T-cell (primary cell): ENCODE measurements around the gene COPZ1. TPM values are rescaled to one million over a fixed set of nuclear protein-coding genes. Genes with fewer than 3 reads are reported as not detected.

Experiments
- ATAC-seq, 4 experiments: fragments of 200-7000 bp in 3 of 4; fragments of 150-1000 bp in 1 of 4; cut with Tn5 transposase; replicated peaks in 1 of 4; 1 replicate in 3 of 4; 2 replicates in 1 of 4; pipeline ENCODE4 v1.10.0; 2021; ENCODE audit warnings: moderate library complexity in 3 of 4, mild to moderate bottlenecking in 2 of 4, moderate number of reproducible peaks in 1 of 4
- CTCF ChIA-PET, 2 donors: fragments of 300-600 bp; sonication (Branson Sonifier 250); formaldehyde crosslinking; loops; one replicate each; lab custom pipeline; 2022; ENCODE audit warnings: antibody characterized with exemption in 2 of 2; lab: Charles Lee
- POLR2A ChIA-PET, 2 donors: fragments of 300-600 bp; sonication (Branson Sonifier 250); formaldehyde crosslinking; loops; one replicate each; lab custom pipeline; 2022; ENCODE audit warnings: antibody characterized with exemption in 2 of 2; lab: Charles Lee
- DNase-seq, 35 experiments: peaks; one replicate each; pipeline versions ENCODE4 v3.0.0 to v3.0.0-alpha.2; 2013 to 2023
- H3K27ac ChIP-seq: one replicate; pipeline ENCODE4 v1.5.1; 2013; ENCODE audit warnings: low read length
- H3K27me3 ChIP-seq, 2 experiments: replicated peaks in 1 of 2; 1 replicate in 1 of 2; 2 replicates in 1 of 2; pipeline versions ENCODE4 v1.6.1 to v1.7.0; 2013; ENCODE audit warnings: low read length in 1 of 2, mixed read lengths in 1 of 2; ENCODE audit not compliant: control insufficient read depth in 2 of 2, insufficient read depth in 2 of 2; ENCODE audit errors: extremely low read depth in 1 of 2
- H3K36me3 ChIP-seq, 2 donors: 1 replicate in 1 of 2; 2 replicates in 1 of 2; pipeline versions ENCODE4 v1.6.1 to v1.7.0; 2013; ENCODE audit warnings: low read length in 1 of 2; ENCODE audit not compliant: control insufficient read depth in 2 of 2, insufficient read depth in 1 of 2; ENCODE audit errors: extremely low read depth in 1 of 2
- H3K4me1 ChIP-seq, 2 experiments: 1 replicate in 1 of 2; 2 replicates in 1 of 2; pipeline versions ENCODE4 v1.6.1 to v1.7.0; 2013; ENCODE audit warnings: low read length in 2 of 2, mixed read lengths in 1 of 2; ENCODE audit not compliant: insufficient read depth in 2 of 2, control insufficient read depth in 1 of 2; ENCODE audit errors: extremely low read depth in 1 of 2
- H3K4me3 ChIP-seq, 2 donors: 1 replicate in 1 of 2; 2 replicates in 1 of 2; pipeline versions ENCODE4 v1.5.1 to v1.7.0; 2013; ENCODE audit warnings: mild to moderate bottlenecking in 2 of 2, low read length in 1 of 2, moderate library complexity in 1 of 2; ENCODE audit not compliant: control insufficient read depth in 1 of 2; ENCODE audit errors: extremely low read depth in 1 of 2
- H3K9me3 ChIP-seq: 2 replicates; pipeline ENCODE4 v1.7.0; 2013
- H3K27ac Mint-ChIP-seq, 2 donors: one replicate each; pipeline ENCODE4 v1.8.0; 2020 to 2021; ENCODE audit warnings: mild to moderate bottlenecking in 2 of 2, mixed read lengths in 2 of 2
- H3K27me3 Mint-ChIP-seq, 2 donors: one replicate each; pipeline ENCODE4 v1.8.0; 2021 to 2022; ENCODE audit warnings: mixed read lengths in 2 of 2
- H3K36me3 Mint-ChIP-seq: one replicate; pipeline ENCODE4 v1.8.0; 2021; ENCODE audit warnings: mixed read lengths
- H3K4me1 Mint-ChIP-seq, 3 donors: one replicate each; pipeline ENCODE4 v1.8.0; 2020 to 2022; ENCODE audit warnings: mixed read lengths in 3 of 3, mild to moderate bottlenecking in 1 of 3
- H3K4me3 Mint-ChIP-seq, 3 donors: one replicate each; pipeline ENCODE4 v1.8.0; 2020 to 2022; ENCODE audit warnings: mild to moderate bottlenecking in 3 of 3, mixed read lengths in 3 of 3, moderate library complexity in 3 of 3
- H3K9me3 Mint-ChIP-seq, 3 donors: one replicate each; pipeline ENCODE4 v1.8.0; 2020 to 2022; ENCODE audit warnings: mixed read lengths in 3 of 3
- WGBS: methylation state at CpG from one replicate; pipeline ENCODE4 v1.1.5; 2013; ENCODE audit warnings: missing lambda C conversion rate; ENCODE audit not compliant: insufficient coverage; 5-methylcytosine and 5-hydroxymethylcytosine counted together
- total RNA-seq, 35 experiments: library from RNA in 6 of 35; stranded (reverse) in 6 of 35; fragments of 120-200 nt in 1 of 35; gene quantifications; one replicate each; pipeline versions ENCODE4 v1.2.1 to v1.2.4 and lab custom pipeline; 2013 to 2026

COPZ1 gene
- total RNA-seq, 5 donors from 2014 or later (not counting 1 experiment from before 2014, with no cell fraction given) = 60.4 to 81.3 (median 74.8) TPM

DNA sequence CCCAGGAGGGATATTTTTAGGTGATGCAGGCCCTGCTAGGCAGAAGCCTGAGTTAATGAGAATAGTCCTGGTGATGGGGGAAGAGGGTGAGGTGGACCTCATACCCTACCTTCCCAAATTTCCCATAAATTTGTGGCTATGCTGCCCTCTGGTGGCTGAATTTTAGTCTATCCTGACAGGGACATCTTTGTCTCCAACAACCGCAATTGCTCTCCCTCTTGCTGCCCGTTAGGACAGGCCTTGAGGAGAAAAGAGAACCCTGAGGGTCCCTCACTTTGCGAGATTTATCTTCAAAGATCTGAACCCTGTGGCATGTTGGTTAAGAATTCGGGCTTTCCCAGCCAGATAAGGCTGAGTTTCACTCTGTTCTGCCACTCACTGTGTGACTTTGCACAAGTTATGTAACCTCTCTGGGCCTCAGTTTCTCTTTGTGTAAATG, 69.4 kb downstream of the COPZ1 start:
- peaks cover 20 to 36% (median 25%) of the 10 kb centered on the region in 3 donors for H3K4me1 Mint-ChIP-seq
- H3K27ac Mint-ChIP-seq = peak overlapping the region; percentile 36 to 39
- H3K36me3 Mint-ChIP-seq = peaks cover 51% of the 10 kb centered on the region
- no peak overlapping the region for H3K4me3 ChIP-seq
- DNase-seq (peak in 4 of 35 experiments; percentile 35 to 65 (median 38)), ATAC-seq (no peak)
- CTCF ChIA-PET = interaction anchor here (1.0 to 1.3 kb wide), 3 partner anchors 38 to 44 kb away, joined by 3 to 5 read pairs (median 3); no protein-coding TSS in a partner anchor
- no peaks in the 10 kb centered on the region for H3K27me3 Mint-ChIP-seq
- POLR2A ChIA-PET = no interaction called here
- H3K4me1 ChIP-seq = peaks cover 6 to 34% of the 10 kb centered on the region in 2 experiments
- 40% methylated on average over 3 of the region's 4 CpGs for WGBS
- peaks cover 3 to 48% of the 10 kb centered on the region in 2 donors for H3K36me3 ChIP-seq
- no peaks in the 10 kb centered on the region for H3K9me3 ChIP-seq
- no peak overlapping the region for H3K27ac ChIP-seq
- H3K4me3 Mint-ChIP-seq = peak overlapping the region in 1 of 3 donors; percentile 28
- no peaks in the 10 kb centered on the region for H3K27me3 ChIP-seq
- H3K9me3 Mint-ChIP-seq = no peaks in the 10 kb centered on the region

DNA sequence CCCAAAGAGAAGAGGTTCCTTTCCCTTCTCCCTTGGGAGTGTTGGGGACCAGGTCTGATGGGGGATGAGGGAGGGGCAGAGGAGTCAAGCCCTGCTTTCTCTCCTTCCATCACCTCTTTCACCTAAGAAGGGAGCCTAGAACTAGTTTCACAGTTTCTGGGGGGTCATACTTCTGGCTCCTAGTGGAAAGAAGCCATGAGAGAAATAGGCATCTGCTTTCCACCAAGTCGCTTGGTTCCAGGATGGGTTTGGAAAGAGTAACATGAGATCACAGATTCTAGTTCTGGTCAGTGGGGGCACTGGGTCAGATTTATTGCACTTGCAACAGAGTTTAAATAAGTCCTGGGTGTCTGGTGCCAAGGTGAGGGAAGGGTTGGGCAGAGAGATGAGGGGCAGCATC, 70.1 kb downstream of the COPZ1 start:
- no peaks in the 10 kb centered on the region for H3K27me3 ChIP-seq
- Mint-ChIP-seq H3K4me1 (peaks cover 22 to 32% (median 29%) of the 10 kb centered on the region in 3 donors), H3K36me3 (peaks cover 53% of the 10 kb centered on the region), H3K27ac (no peak overlapping the region), H3K4me3 (no peak overlapping the region), H3K27me3 (no peaks in the 10 kb centered on the region), H3K9me3 (no peaks in the 10 kb centered on the region)
- ATAC-seq (no peak), DNase-seq (no peak)
- ChIA-PET POLR2A (no interaction called here), CTCF (interaction anchor here (1.0 to 2.1 kb wide), 3 partner anchors 43 to 49 kb away, joined by 3 to 6 read pairs (median 3); no protein-coding TSS in a partner anchor)
- no peak overlapping the region for H3K4me3 ChIP-seq
- 100% methylated on average over 1 of the region's 1 CpG for WGBS
- H3K27ac ChIP-seq = no peak overlapping the region
- peaks cover 6 to 39% of the 10 kb centered on the region in 2 experiments for H3K4me1 ChIP-seq
- H3K9me3 ChIP-seq = no peaks in the 10 kb centered on the region
- peaks cover 3 to 55% of the 10 kb centered on the region in 2 donors for H3K36me3 ChIP-seq

DNA sequence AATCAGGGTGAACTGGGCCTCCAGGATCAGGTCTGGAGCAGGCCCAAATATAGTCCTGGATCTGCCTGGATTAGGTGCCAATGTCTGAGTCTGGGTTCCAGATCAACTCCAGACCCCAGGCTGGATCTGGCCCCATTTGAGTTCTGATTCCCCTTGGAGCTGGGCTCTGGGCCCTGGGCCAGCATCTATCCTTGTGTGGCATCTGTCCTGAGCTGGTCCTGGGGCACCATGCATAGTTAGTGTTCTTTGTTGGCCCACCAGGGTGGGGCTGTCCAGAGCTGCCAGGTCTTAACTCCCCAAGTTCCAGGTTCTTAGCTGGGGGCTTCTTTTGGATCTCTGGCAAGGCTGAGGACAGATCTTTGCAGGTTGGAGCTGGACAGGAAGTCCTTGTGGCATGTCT, 70.6 kb downstream of the COPZ1 start:
- ChIA-PET CTCF (interaction anchor here (0.5 to 2.7 kb wide), 7 partner anchors 16 to 49 kb away, joined by 3 to 13 read pairs (median 4); no protein-coding TSS in a partner anchor), POLR2A (interaction anchor here in 1 of 2 donors (0.6 kb wide), 1 partner anchor 8 kb away, joined by 4 read pairs; no protein-coding TSS in a partner anchor)
- Histone ChIP-seq H3K9me3 (no peaks in the 10 kb centered on the region), H3K27me3 (no peaks in the 10 kb centered on the region), H3K36me3 (peaks cover 3 to 61% of the 10 kb centered on the region in 2 donors), H3K4me3 (no peak overlapping the region), H3K4me1 (peaks cover 6 to 34% of the 10 kb centered on the region in 2 experiments), H3K27ac (no peak overlapping the region)
- ATAC-seq (no peak), DNase-seq (no peak)
- Mint-ChIP-seq H3K4me1 (peaks cover 22 to 32% (median 29%) of the 10 kb centered on the region in 3 donors), H3K27ac (no peak overlapping the region), H3K27me3 (no peaks in the 10 kb centered on the region), H3K9me3 (no peaks in the 10 kb centered on the region), H3K4me3 (no peak overlapping the region), H3K36me3 (peaks cover 56% of the 10 kb centered on the region)

DNA sequence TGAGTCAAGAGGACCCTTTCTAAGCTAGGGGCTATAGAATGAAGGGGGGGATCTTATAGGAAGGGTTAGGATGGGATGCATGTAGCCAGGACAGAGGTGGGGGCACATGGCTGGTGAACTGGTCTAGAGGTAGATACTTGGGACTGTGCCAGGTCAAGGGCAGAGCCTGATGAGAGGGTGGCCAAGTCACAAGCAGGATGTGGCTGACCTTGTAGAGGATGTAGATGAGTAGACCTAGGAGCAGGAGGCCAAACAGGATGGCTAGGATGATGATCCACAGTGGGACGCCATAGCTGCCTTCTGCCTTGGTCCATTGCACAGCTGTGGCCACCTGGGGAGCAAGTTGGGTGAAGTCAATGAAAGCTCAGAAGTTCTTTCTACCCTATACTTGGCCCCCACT, 72.2 kb downstream of the COPZ1 start:
- Mint-ChIP-seq H3K27me3 (no peaks in the 10 kb centered on the region), H3K9me3 (no peaks in the 10 kb centered on the region), H3K4me1 (peaks cover 17 to 26% (median 21%) of the 10 kb centered on the region in 3 donors), H3K27ac (peak overlapping the region in 1 of 2 donors; percentile 23), H3K36me3 (peaks cover 65% of the 10 kb centered on the region), H3K4me3 (no peak overlapping the region)
- ChIA-PET POLR2A (interaction anchor here in 1 of 2 donors (0.9 kb wide), 1 partner anchor 19 kb away, joined by 3 read pairs; no protein-coding TSS in a partner anchor), CTCF (interaction anchor here (1.3 to 6.4 kb wide), 4 partner anchors 19 to 42 kb away, joined by 5 to 174 read pairs (median 26); no protein-coding TSS in a partner anchor)
- Histone ChIP-seq H3K27me3 (no peaks in the 10 kb centered on the region), H3K4me3 (no peak overlapping the region), H3K27ac (no peak overlapping the region), H3K4me1 (peaks cover 3 to 20% of the 10 kb centered on the region in 2 experiments), H3K36me3 (peaks cover 7 to 77% of the 10 kb centered on the region in 2 donors), H3K9me3 (no peaks in the 10 kb centered on the region)
- DNase-seq (no peak), ATAC-seq (no peak)
- no CpG with 5 or more reads among the region's 1 CpG for WGBS

DNA sequence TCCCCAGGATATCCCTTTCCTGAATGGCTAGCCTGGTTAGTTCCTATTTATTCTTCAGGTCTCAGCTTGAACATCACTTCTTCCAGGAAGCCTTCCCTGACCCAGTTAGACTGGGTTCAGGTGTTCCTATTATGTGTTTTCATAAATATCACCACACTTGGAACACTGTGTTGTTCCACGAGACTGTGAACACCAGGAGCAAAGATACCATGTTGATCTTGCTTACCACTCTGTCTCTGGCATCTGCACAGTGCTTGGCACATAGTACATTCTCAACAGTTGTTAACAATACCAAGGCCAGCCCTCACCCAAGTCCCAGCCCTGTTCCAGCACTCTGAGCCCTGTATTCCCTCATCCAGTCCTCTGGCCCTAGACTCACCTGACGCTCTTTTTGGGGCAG, 73.3 kb downstream of the COPZ1 start:
- H3K4me1 Mint-ChIP-seq = peaks cover 17 to 21% (median 20%) of the 10 kb centered on the region in 3 donors
- peaks cover 66% of the 10 kb centered on the region for H3K36me3 Mint-ChIP-seq
- ChIA-PET POLR2A (interaction anchor here in 1 of 2 donors (0.9 kb wide), 1 partner anchor 18 kb away, joined by 3 read pairs; no protein-coding TSS in a partner anchor), CTCF (interaction anchor here (0.7 to 6.4 kb wide), 9 partner anchors 14 to 105 kb away, joined by 3 to 174 read pairs (median 13); no protein-coding TSS in a partner anchor)
- no peak for ATAC-seq
- WGBS = 92% methylated on average over 1 of the region's 2 CpGs
- Histone ChIP-seq H3K4me3 (no peak overlapping the region), H3K36me3 (peaks cover 10 to 87% of the 10 kb centered on the region in 2 donors), H3K4me1 (peaks cover 3 to 18% of the 10 kb centered on the region in 2 experiments), H3K9me3 (no peaks in the 10 kb centered on the region), H3K27ac (no peak overlapping the region), H3K27me3 (no peaks in the 10 kb centered on the region)
- DNase-seq = no peak
- H3K27ac Mint-ChIP-seq = no peak overlapping the region
- H3K9me3 Mint-ChIP-seq = no peaks in the 10 kb centered on the region
- H3K4me3 Mint-ChIP-seq = no peak overlapping the region
- no peaks in the 10 kb centered on the region for H3K27me3 Mint-ChIP-seq

DNA sequence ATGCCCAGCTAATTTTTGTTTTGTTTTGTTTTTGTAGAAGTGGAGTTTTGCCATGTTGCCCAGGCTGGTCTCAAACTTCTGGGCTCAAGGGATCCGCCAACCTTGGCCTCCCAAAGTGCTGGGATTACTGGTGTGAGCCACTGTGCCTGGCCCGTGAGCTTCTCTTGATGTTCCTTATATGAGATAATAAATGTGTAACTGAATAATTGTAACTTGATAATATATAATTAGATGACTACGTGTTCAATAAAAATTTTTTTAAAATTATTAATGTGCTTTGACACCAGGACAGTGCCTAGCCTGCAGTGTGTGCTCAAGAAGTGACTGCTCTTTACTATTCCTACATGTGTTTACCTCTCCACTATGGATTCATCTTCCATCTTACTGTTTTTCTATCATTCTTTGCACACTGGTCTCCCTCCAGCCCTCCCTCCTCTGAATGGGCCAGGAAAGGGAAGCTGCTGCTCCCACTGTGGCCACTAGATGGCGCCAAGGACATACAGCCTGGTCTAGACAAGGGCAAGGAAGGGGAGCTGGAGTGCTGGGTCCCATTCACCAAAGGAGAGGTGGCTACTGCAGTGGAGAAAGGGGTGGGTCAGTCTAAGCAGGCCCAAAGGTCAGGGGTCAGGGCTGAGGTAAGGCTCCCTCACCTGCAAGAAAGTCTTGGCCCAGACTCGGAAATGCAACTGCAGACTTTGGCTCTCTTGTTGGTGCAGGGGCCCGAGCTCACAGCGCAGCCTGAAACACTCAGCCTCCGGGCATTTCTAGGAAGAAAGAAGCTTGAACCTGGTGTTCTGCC, 74.3 kb downstream of the COPZ1 start:
- ATAC-seq (peak; percentile 84 to 93 (median 89)), DNase-seq (peak; percentile 67 to 93 (median 85))
- Histone ChIP-seq H3K27me3 (no peaks in the 10 kb centered on the region), H3K4me1 (peaks cover 0 to 13% of the 10 kb centered on the region in 2 experiments), H3K9me3 (no peaks in the 10 kb centered on the region), H3K36me3 (peaks cover 10 to 97% of the 10 kb centered on the region in 2 donors), H3K4me3 (no peak overlapping the region), H3K27ac (no peak overlapping the region)
- WGBS = 81% methylated on average over 6 of the region's 8 CpGs
- peaks cover 68% of the 10 kb centered on the region for H3K36me3 Mint-ChIP-seq
- ChIA-PET CTCF (interaction anchor here (0.5 to 6.4 kb wide), 42 partner anchors 10 to 174 kb away, joined by 3 to 174 read pairs (median 4); partner anchors contain the start of genes COPZ1 (in 1 of the 2), ITGA5 (in 1 of the 2) and NCKAP1L (in 1 of the 2)), POLR2A (interaction anchor here (0.6 to 1.6 kb wide), 7 partner anchors 14 to 45 kb away, joined by 3 to 10 read pairs (median 4); no protein-coding TSS in a partner anchor)
- no peaks in the 10 kb centered on the region for H3K27me3 Mint-ChIP-seq
- H3K4me1 Mint-ChIP-seq = peaks cover 10 to 16% (median 13%) of the 10 kb centered on the region in 3 donors
- H3K9me3 Mint-ChIP-seq = no peaks in the 10 kb centered on the region
- no peak overlapping the region for H3K4me3 Mint-ChIP-seq
- H3K27ac Mint-ChIP-seq = peak overlapping the region; percentile 35 to 70
